IPS DF 19.7 (cell line): Measurements from ENCODE around the gene DLGAP4.
"Not testable (repeated sequence)": the region's sequence is repeated elsewhere in the genome, so short reads cannot be mapped to it uniquely, and the experiment has no call there.

ENCODE experiments used
- DNase-seq: peaks from one replicate; pipeline ENCODE4 v3.0.0-alpha.2; 2013; ENCODE audit warnings: low read depth, low spot score

Gene DLGAP4

GRCh38 chr20:36473164-36473563 is 167.0 kb downstream of the DLGAP4 start:
- DNase-seq = no peak

GRCh38 chr20:36474563-36474962 is 168.4 kb downstream of the DLGAP4 start:
- DNase-seq = no peak

GRCh38 chr20:36475054-36475453 is 168.9 kb downstream of the DLGAP4 start:
- DNase-seq = not testable (repeated sequence)

GRCh38 chr20:36477475-36477874 is 171.3 kb downstream of the DLGAP4 start:
- no peak for DNase-seq

- DNase-seq = no peak
Measured at GRCh38 chr20:36478137-36478905, 172.2 kb downstream of the DLGAP4 start.

GRCh38 chr20:36479938-36480337 is 173.8 kb downstream of the DLGAP4 start:
- DNase-seq = no peak

GRCh38 chr20:36480456-36481048 is 174.4 kb downstream of the DLGAP4 start:
- DNase-seq = no peak

GRCh38 chr20:36481380-36482043 is 175.4 kb downstream of the DLGAP4 start:
- no peak for DNase-seq

GRCh38 chr20:36482044-36482473 is 175.9 kb downstream of the DLGAP4 start:
- no peak for DNase-seq

- DNase-seq = no peak
Measured at GRCh38 chr20:36483209-36483918, 177.2 kb downstream of the DLGAP4 start.

- DNase-seq = no peak
Measured at GRCh38 chr20:36483919-36484808, 178.0 kb downstream of the DLGAP4 start.

GRCh38 chr20:36485286-36485685 is 179.1 kb downstream of the DLGAP4 start:
- no peak for DNase-seq

GRCh38 chr20:36487069-36487468 is 180.9 kb downstream of the DLGAP4 start:
- DNase-seq = no peak

- no peak for DNase-seq
Measured at GRCh38 chr20:36490191-36490590, 184.1 kb downstream of the DLGAP4 start.

GRCh38 chr20:36491901-36492617 is 185.9 kb downstream of the DLGAP4 start:
- DNase-seq = no peak

- DNase-seq = peak; percentile 12
Measured at GRCh38 chr20:36493051-36493800, 187.1 kb downstream of the DLGAP4 start.

GRCh38 chr20:36493801-36494114 is 187.6 kb downstream of the DLGAP4 start:
- no peak for DNase-seq

GRCh38 chr20:36496707-36497669 is 190.8 kb downstream of the DLGAP4 start:
- no peak for DNase-seq

- no peak for DNase-seq
Measured at GRCh38 chr20:36497856-36498255, 191.7 kb downstream of the DLGAP4 start.
